ENCODE results near the gene CDH23.

GRCh38 chr10:71471957-71472365 lies 75.2 kb downstream of the CDH23 start:
- TF ChIP-seq CTCF (IDR thresholded peaks at IDR 0.05 in 8 of 11, conservative IDR thresholded peaks at IDR 0.05 in 3 of 11) (no peak), POLR2A (IDR thresholded peaks at IDR 0.05) (no peak)
